Activated CD8-positive, alpha-beta T cell treated with anti-CD3 and anti-CD28 coated beads, Interleukin-2, amount 10 ng/mL, durations not matched to agents 7 days and 5 days (primary cell): Measurements from ENCODE around the gene CCDC88A. TPM values are rescaled to one million over a fixed set of nuclear protein-coding genes. Genes with fewer than 3 reads are reported as not detected.

Experiments
- ATAC-seq: fragments of 150-1000 bp; cut with Tn5 transposase; one replicate; pipeline ENCODE4 v1.10.0; 2021; ENCODE audit warnings: moderate library complexity
- CTCF ChIA-PET: fragments of 350-600 bp; sonication (Branson Sonifier 250); formaldehyde crosslinking; loops from one replicate; lab custom pipeline; 2021; ENCODE audit warnings: antibody characterized with exemption; lab: Charles Lee
- POLR2A ChIA-PET: fragments of 350-600 bp; sonication (Branson Sonifier 250); formaldehyde crosslinking; loops from one replicate; lab custom pipeline; 2021; ENCODE audit warnings: antibody characterized with exemption; lab: Charles Lee
- DNase-seq: peaks from one replicate; pipeline ENCODE4 v3.0.0-alpha.2; 2020
- H3K27ac Mint-ChIP-seq: one replicate; pipeline ENCODE4 v1.8.0; 2021; ENCODE audit warnings: mild to moderate bottlenecking, mixed read lengths
- H3K27me3 Mint-ChIP-seq: one replicate; pipeline ENCODE4 v1.8.0; 2021; ENCODE audit warnings: low read depth, mixed read lengths
- H3K36me3 Mint-ChIP-seq: one replicate; pipeline ENCODE4 v1.8.0; 2021; ENCODE audit warnings: low read depth, mixed read lengths
- H3K4me1 Mint-ChIP-seq: one replicate; pipeline ENCODE4 v1.8.0; 2021; ENCODE audit warnings: low read depth, mixed read lengths
- H3K4me3 Mint-ChIP-seq: one replicate; pipeline ENCODE4 v1.8.0; 2021; ENCODE audit warnings: mild to moderate bottlenecking, mixed read lengths
- H3K9me3 Mint-ChIP-seq: one replicate; pipeline ENCODE4 v1.8.0; 2022; ENCODE audit warnings: mixed read lengths; ENCODE audit not compliant: insufficient read depth
- total RNA-seq, 2 experiments: library from RNA; stranded (reverse); gene quantifications; one replicate each; pipeline ENCODE4 v1.2.3, GENCODE V29; 2021

The CCDC88A gene
- total RNA-seq, 2 experiments from 2014 or later: 12.0 to 12.9 TPM

GRCh38 chr2:55441280-55441892 is 21.7 kb upstream of the CCDC88A start:
- POLR2A ChIA-PET: no interaction called here
- H3K27ac Mint-ChIP-seq: no peak overlapping the region
- DNase-seq (no peak), ATAC-seq (no peak)
- no peaks in the 10 kb centered on the region for H3K9me3 Mint-ChIP-seq
- no peak overlapping the region for H3K4me3 Mint-ChIP-seq
- no peaks in the 10 kb centered on the region for H3K4me1 Mint-ChIP-seq
- CTCF ChIA-PET: no interaction called here
- peaks cover 6% of the 10 kb centered on the region for H3K27me3 Mint-ChIP-seq
- no peaks in the 10 kb centered on the region for H3K36me3 Mint-ChIP-seq

DNA sequence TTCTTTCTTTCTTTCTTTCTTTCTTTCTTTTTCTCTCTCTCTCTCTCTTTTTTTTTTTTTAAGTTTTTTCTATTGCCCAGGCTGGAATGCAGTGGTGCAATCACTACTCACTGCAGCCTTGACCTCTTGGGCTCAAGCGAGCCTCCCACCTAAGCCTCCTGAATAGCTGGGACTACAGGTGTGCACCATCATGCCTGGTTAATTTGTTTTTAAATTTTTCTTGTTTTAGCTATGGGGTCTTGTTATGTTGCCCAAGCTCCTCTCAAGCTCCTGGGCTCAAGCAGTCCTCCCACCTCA is 19.4 kb upstream of the CCDC88A start:
- peaks cover 1% of the 10 kb centered on the region for H3K27me3 Mint-ChIP-seq
- H3K9me3 Mint-ChIP-seq: no peaks in the 10 kb centered on the region
- no peaks in the 10 kb centered on the region for H3K4me1 Mint-ChIP-seq
- no peak overlapping the region for H3K4me3 Mint-ChIP-seq
- no peak overlapping the region for H3K27ac Mint-ChIP-seq
- ChIA-PET POLR2A (no interaction called here), CTCF (no interaction called here)
- ATAC-seq (no peak), DNase-seq (no peak)
- no peaks in the 10 kb centered on the region for H3K36me3 Mint-ChIP-seq

DNA sequence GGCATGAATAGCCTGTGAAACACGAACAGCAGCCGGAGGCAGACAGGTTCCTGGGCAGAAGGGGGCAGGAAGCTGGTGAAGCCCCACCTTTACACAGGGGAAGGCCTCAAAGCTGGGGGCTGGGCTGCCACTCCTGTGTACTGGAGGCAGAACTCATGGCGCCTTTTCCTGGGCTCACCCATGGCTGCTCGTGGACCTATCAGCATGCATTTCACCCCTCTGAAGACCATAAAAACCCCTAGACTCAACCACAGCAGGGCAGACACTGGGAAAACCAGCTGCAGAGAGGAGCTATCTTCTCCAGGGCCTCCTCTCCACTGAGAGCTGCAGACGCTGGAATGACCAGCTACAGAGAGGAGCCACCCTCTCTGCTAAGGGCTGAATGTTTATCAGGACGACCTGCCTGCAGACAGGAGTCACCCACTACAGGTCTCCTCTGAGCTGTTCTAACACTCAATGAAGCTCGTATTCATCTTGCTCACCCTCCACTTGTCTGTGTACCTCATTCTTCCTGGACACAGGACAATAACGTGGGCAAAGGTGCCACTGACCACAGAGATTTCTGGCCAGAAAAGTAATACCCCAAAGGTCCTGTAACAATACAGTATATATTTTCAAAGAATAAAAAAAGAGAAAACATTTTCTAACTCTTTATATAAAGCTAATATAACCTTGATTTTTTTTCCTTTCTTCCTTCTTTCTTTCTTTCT is 18.9 kb upstream of the CCDC88A start:
- ChIA-PET CTCF (no interaction called here), POLR2A (no interaction called here)
- Mint-ChIP-seq H3K27me3 (no peaks in the 10 kb centered on the region), H3K9me3 (no peaks in the 10 kb centered on the region), H3K4me1 (no peaks in the 10 kb centered on the region), H3K4me3 (no peak overlapping the region), H3K27ac (no peak overlapping the region), H3K36me3 (no peaks in the 10 kb centered on the region)
- no peak for DNase-seq
- ATAC-seq: no peak

DNA sequence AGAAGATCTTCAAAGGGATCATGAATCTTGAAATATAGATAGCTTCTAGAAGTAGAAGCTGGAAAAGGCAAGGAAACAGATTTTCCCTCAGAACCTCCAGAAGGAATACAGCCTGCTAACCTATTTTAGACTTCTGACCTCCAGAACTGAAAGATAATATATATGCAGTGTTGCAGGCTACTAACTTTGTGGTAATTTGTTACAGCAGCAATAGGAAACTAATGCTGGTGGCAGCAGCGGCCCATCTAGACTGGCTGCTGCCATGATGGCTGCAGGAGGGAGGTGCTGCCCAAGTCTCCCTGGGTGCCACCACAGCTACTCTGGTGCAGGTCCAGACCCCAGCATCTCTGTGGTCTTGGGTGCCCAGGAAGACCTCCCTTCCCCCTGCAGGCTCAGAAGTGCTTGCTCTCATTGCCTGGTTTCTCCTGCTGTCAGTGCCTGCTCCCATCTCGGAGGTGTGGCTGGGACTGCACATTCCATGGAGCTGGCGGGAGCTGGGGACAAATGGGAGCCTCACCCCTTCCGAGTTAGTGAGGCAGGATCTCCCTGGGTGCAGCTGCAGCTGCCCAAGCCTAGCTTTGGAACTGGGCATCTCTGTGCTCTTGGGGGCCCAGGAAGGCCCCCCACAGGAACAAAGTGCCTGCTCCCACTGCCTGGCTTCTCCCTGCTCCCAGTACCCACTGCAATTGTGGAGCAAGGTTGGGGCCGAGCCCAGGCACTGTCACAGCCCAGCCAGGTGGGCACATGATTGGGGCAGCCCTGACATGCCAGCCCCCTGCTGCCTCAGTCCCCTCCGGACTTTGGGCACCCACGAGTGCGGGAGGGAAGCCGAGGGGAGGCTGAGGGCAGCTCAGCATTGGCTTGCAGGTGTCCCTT is 18.1 kb upstream of the CCDC88A start:
- DNase-seq (no peak), ATAC-seq (no peak)
- no peaks in the 10 kb centered on the region for H3K27me3 Mint-ChIP-seq
- ChIA-PET POLR2A (no interaction called here), CTCF (no interaction called here)
- H3K27ac Mint-ChIP-seq: no peak overlapping the region
- no peaks in the 10 kb centered on the region for H3K36me3 Mint-ChIP-seq
- H3K4me3 Mint-ChIP-seq: no peak overlapping the region
- no peaks in the 10 kb centered on the region for H3K4me1 Mint-ChIP-seq
- no peaks in the 10 kb centered on the region for H3K9me3 Mint-ChIP-seq

- ATAC-seq (peak; percentile 61), DNase-seq (no peak)
- no peaks in the 10 kb centered on the region for H3K9me3 Mint-ChIP-seq
- ChIA-PET POLR2A (interaction anchor here (0.6 kb wide), 1 partner anchor 52 kb away, joined by 3 read pairs; no protein-coding TSS in a partner anchor), CTCF (interaction anchor here (0.8 to 1.5 kb wide), 7 partner anchors 12 to 425 kb away, joined by 3 to 4 read pairs (median 3); partner anchors contain the start of gene CCDC88A)
- H3K36me3 Mint-ChIP-seq: no peaks in the 10 kb centered on the region
- peaks cover 6% of the 10 kb centered on the region for H3K4me1 Mint-ChIP-seq
- no peak overlapping the region for H3K27ac Mint-ChIP-seq
- no peak overlapping the region for H3K4me3 Mint-ChIP-seq
- H3K27me3 Mint-ChIP-seq: no peaks in the 10 kb centered on the region
Measured at GRCh38 chr2:55431982-55432627, 12.4 kb upstream of the CCDC88A start.

- no peak overlapping the region for H3K4me3 Mint-ChIP-seq
- DNase-seq: no peak
Measured at GRCh38 chr2:55430211-55430975, 10.7 kb upstream of the CCDC88A start.

DNA sequence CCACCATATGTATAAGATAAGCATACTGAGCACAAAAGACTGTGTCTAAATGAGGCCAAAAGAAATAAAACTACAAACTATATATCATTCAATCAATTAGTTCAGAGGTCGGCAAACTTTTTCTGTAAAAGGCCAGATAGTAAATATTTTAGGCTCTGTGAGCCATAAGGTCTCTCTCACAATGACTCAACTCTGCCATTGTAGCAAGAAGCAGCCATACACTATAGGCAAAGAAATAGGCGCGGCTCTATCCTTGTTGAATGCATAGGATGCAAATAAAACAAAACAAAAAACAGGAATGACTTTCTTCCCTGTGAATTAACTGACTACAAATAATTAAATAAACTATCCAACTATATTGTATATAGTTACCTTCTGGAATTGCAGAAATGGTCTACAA is 8.6 kb upstream of the CCDC88A start:
- ATAC-seq: no peak
- Mint-ChIP-seq H3K36me3 (no peaks in the 10 kb centered on the region), H3K27me3 (peaks cover 6% of the 10 kb centered on the region), H3K4me3 (no peak overlapping the region), H3K27ac (no peak overlapping the region), H3K4me1 (peaks cover 6% of the 10 kb centered on the region), H3K9me3 (no peaks in the 10 kb centered on the region)
- no peak for DNase-seq
- POLR2A ChIA-PET: no interaction called here
- CTCF ChIA-PET: interaction anchor here (0.6 kb wide), 1 partner anchor 1514 kb away, joined by 3 read pairs; no protein-coding TSS in a partner anchor

More at GRCh38 chr2:55430211-55430975, 10.7 kb upstream of the CCDC88A start:
- H3K27me3 Mint-ChIP-seq: no peaks in the 10 kb centered on the region
- POLR2A ChIA-PET: no interaction called here
- H3K4me1 Mint-ChIP-seq: peaks cover 6% of the 10 kb centered on the region
- no peak for ATAC-seq
- CTCF ChIA-PET: interaction anchor here (0.7 to 1.5 kb wide), 2 partner anchors 135 to 262 kb away, joined by 3 to 4 read pairs; no protein-coding TSS in a partner anchor
- no peak overlapping the region for H3K27ac Mint-ChIP-seq
- no peaks in the 10 kb centered on the region for H3K36me3 Mint-ChIP-seq
- no peaks in the 10 kb centered on the region for H3K9me3 Mint-ChIP-seq

GRCh38 chr2:55425431-55425831 is 5.8 kb upstream of the CCDC88A start:
- Mint-ChIP-seq H3K27me3 (peaks cover 18% of the 10 kb centered on the region), H3K4me1 (peaks cover 9% of the 10 kb centered on the region), H3K36me3 (no peaks in the 10 kb centered on the region), H3K27ac (no peak overlapping the region), H3K9me3 (no peaks in the 10 kb centered on the region), H3K4me3 (no peak overlapping the region)
- DNase-seq (no peak), ATAC-seq (no peak)
- CTCF ChIA-PET: no interaction called here
- POLR2A ChIA-PET: no interaction called here

DNA sequence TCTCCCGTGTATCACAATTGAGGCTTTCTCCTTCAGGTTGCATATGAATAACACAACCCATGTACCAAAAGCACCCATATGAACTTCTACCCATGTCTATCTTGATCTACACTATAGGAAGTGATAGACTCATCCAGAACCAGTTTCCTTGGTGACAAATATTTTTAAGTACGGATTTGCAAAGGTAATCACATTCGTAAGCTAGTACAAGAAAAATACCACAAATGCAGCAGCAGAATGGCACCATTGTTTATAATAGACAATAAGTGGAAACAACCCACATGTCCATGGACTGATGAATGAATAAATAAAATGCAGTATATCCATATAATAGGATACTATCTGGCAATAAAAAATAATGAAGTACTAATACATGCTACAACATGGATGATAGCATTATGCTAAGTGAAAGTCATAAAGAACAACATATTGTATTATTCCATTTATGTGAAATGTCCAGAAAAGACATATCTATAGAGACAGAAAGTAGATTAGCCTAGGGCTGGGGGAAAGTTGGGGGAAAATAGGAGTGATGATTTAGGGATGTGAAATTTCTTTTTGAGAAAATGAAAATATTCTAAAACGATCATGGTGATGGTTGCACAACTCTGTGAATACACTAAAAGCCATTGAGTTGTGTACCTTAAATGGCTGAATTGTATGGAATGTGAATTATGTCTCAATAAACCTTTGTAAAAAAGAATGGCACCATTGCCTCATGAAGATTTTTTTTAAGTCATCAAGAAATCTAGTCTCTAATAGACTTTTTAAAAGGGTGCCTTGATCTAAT is 3.4 kb upstream of the CCDC88A start:
- Mint-ChIP-seq H3K27ac (no peak overlapping the region), H3K36me3 (no peaks in the 10 kb centered on the region), H3K27me3 (peaks cover 28% of the 10 kb centered on the region), H3K4me1 (peaks cover 26% of the 10 kb centered on the region), H3K9me3 (no peaks in the 10 kb centered on the region), H3K4me3 (no peak overlapping the region)
- ChIA-PET POLR2A (interaction anchor here (0.9 kb wide), 1 partner anchor 12 kb away, joined by 3 read pairs; no protein-coding TSS in a partner anchor), CTCF (no interaction called here)
- ATAC-seq (no peak), DNase-seq (no peak)

DNA sequence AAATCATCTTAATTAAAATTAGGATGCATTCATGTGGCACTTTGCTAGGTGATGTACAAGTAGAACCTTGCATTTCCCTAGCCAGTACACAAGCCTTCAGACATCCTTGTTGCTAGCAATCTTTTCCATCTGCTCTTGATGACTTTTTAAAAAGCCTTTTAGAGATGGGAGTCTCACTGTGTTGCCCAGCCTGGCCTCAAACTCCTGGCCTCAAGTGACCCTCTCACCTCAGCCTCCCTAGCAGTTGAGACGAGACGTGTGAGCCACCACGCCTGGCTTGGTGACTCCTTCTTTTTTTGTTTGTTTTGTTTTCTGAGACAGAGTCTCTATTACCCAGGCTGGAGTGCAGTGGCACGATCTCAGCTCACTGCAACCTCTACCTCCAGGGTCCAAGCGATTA is 1.7 kb upstream of the CCDC88A start:
- no peak overlapping the region for H3K27ac Mint-ChIP-seq
- H3K4me3 Mint-ChIP-seq: peak overlapping the region; percentile 66
- ATAC-seq (no peak), DNase-seq (no peak)
- POLR2A ChIA-PET: no interaction called here
- CTCF ChIA-PET: no interaction called here
- H3K4me1 Mint-ChIP-seq: peaks cover 32% of the 10 kb centered on the region
- H3K36me3 Mint-ChIP-seq: no peaks in the 10 kb centered on the region
- no peaks in the 10 kb centered on the region for H3K9me3 Mint-ChIP-seq
- peaks cover 28% of the 10 kb centered on the region for H3K27me3 Mint-ChIP-seq
